K562 (cell line): ENCODE results near the gene ZKSCAN5. TPM values are rescaled to one million over a fixed set of nuclear protein-coding genes. Genes with fewer than 3 reads are reported as not detected.

Source experiments
- BCOR ChIP-seq: fragments of 450-650 bp; IDR thresholded peaks from 2 replicates; pipeline ENCODE4 v1.6.1; 2016
- CBX1 ChIP-seq: sonication (generic); IDR thresholded peaks from 2 replicates; pipeline ENCODE4 v1.6.1; 2016; ENCODE audit warnings: antibody characterized with exemption, low read depth, mild to moderate bottlenecking
- DEAF1 ChIP-seq: fragments of 450-650 bp; formaldehyde crosslinking; IDR thresholded peaks from 2 replicates; pipeline ENCODE4 v1.4.0; 2020; ENCODE audit warnings: mild to moderate bottlenecking, moderate library complexity
- MYC ChIP-seq, 2 experiments: fragments of 250-450 bp in 1 of 2; sonication (Bioruptor Pico) in 1 of 2; IDR thresholded peaks; 2 replicates each; pipeline versions ENCODE4 v1.5.1 to v1.6.1; 2012 to 2021; ENCODE audit warnings: low read depth in 2 of 2, borderline replicate concordance in 1 of 2, improper control_type of control experiment in 1 of 2, low read length in 1 of 2, mild to moderate bottlenecking in 1 of 2, moderate library complexity in 1 of 2
- RAD21 ChIP-seq, 2 experiments: fragments of 250-450 bp in 1 of 2; fragments of 450-650 bp in 1 of 2; sonication (Bioruptor Pico) in 1 of 2; formaldehyde crosslinking in 1 of 2; IDR thresholded peaks in 1 of 2; conservative IDR thresholded peaks in 1 of 2; 2 replicates each; pipeline versions ENCODE4 v1.4.0 to v1.8.0; 2020 to 2022; ENCODE audit warnings: mild to moderate bottlenecking in 2 of 2, moderate library complexity in 1 of 2
- REST ChIP-seq, 2 experiments: fragments of 450-650 bp; formaldehyde crosslinking in 1 of 2; IDR thresholded peaks; 2 replicates each; pipeline versions ENCODE4 v1.4.0 to v1.6.1; 2014 to 2020; ENCODE audit warnings: mild to moderate bottlenecking in 2 of 2, borderline replicate concordance in 1 of 2, low read depth in 1 of 2
- SFPQ ChIP-seq: fragments of 200-400 bp; formaldehyde crosslinking; IDR thresholded peaks from 2 replicates; pipeline ENCODE4 v1.6.1; 2017; ENCODE audit warnings: mild to moderate bottlenecking, low read depth, low read length, moderate library complexity
- STAT5B ChIP-seq: fragments of 250-450 bp; sonication (Bioruptor Pico); IDR thresholded peaks from 2 replicates; pipeline ENCODE4 v1.8.0; 2021; ENCODE audit warnings: mild to moderate bottlenecking, inconsistent platforms
- TCF7 ChIP-seq: sonication (generic); IDR thresholded peaks from 2 replicates; pipeline ENCODE4 v1.6.1; 2016; ENCODE audit warnings: antibody characterized with exemption, borderline replicate concordance
- ZNF121 ChIP-seq: sonication (generic); formaldehyde crosslinking; conservative IDR thresholded peaks from 2 replicates; pipeline ENCODE4 v1.8.0; 2022; ENCODE audit warnings: missing genetic modification reagents
- ZNF274 ChIP-seq: IDR thresholded peaks from 2 replicates; pipeline ENCODE4 v1.6.1; 2011; ENCODE audit warnings: low read depth, mild to moderate bottlenecking, low read length, moderate library complexity, borderline replicate concordance
- ZNF551 ChIP-seq: fragments of 250-450 bp; sonication (Bioruptor Pico); IDR thresholded peaks from 2 replicates; pipeline ENCODE4 v1.5.0; 2021; ENCODE audit warnings: mild to moderate bottlenecking, moderate library complexity
- ZNF584 ChIP-seq: fragments of 200-800 bp; sonication (Bioruptor generic); IDR thresholded peaks from 2 replicates; pipeline ENCODE4 v1.6.1; 2016; ENCODE audit warnings: low read depth, mild to moderate bottlenecking, missing genetic modification characterization, missing compliant biosample characterization
- ZSCAN32 ChIP-seq: fragments of 450-650 bp; formaldehyde crosslinking; IDR thresholded peaks from 2 replicates; pipeline ENCODE4 v1.4.0; 2020; ENCODE audit warnings: mild to moderate bottlenecking, moderate library complexity
- polyA plus RNA-seq, 8 experiments: library from polyadenylated mRNA; depleted of rRNA in 4 of 8; stranded (reverse) in 5 of 8; unstranded in 3 of 8; fragments of >200 nt; fragmentation: Nextera tagmentation in 2 of 8; fragmentation: Illumina TruSeq in 1 of 8; extraction: Ambion mirVana in 2 of 8; extraction: Trizol in 1 of 8; gene quantifications; 2 replicates each; pipeline versions ENCODE4 v1.2.1 to v1.2.3, GENCODE V29; 2011 to 2014; ENCODE audit warnings: inconsistent platforms in 1 of 8, missing spikeins in 1 of 8
- total RNA-seq, 7 experiments: library from RNA; depleted of rRNA in 6 of 7; stranded (reverse); fragments of >200 nt in 6 of 7; fragmentation: Illumina TruSeq in 2 of 7; extraction: Trizol in 2 of 7; gene quantifications; 2 replicates each; pipeline versions ENCODE4 v1.2.1 to v1.2.3, GENCODE V29; 2011 to 2021; ENCODE audit warnings: low replicate concordance in 1 of 7

ZKSCAN5 gene
- total and polyA plus RNA-seq, 9 of the 15 experiments (the other 6 are each of a cell fraction or from before 2014, with no cell fraction given), result 4.2 to 19.0 (median 15.0) TPM

- peak; percentile 49; the same call in 1 of the 2 replicates for TF ChIP-seq BCOR
- peak; percentile 8; the same call in 1 of the 2 replicates for TF ChIP-seq CBX1
- TF ChIP-seq DEAF1 (CRISPR knock-in tag), result no peak
- TF ChIP-seq RAD21 (CRISPR knock-in tag; conservative IDR thresholded peaks at IDR 0.05 in 1 of 2, IDR thresholded peaks at IDR 0.05 in 1 of 2), result no peak
- TF ChIP-seq ZNF121 (CRISPR knock-in tag), result no peak
- TF ChIP-seq ZNF584 (CRISPR knock-in tag), result no peak
- TF ChIP-seq ZNF274, result no peak
- TF ChIP-seq MYC (IDR thresholded peaks at IDR 0.05; ENCODE audit: low read depth, low read length), result peak; percentile 89
- peak; percentile 55; the same call in 1 of the 2 replicates for TF ChIP-seq MYC (CRISPR knock-in tag; IDR thresholded peaks at IDR 0.05; ENCODE audit: borderline replicate concordance, low read depth)
- TF ChIP-seq ZNF551 (CRISPR knock-in tag), result no peak
- TF ChIP-seq ZSCAN32 (CRISPR knock-in tag), result no peak
- TF ChIP-seq STAT5B (CRISPR knock-in tag), result no peak
- TF ChIP-seq TCF7, result no peak
- TF ChIP-seq SFPQ, result no peak
- no peak for TF ChIP-seq REST (IDR thresholded peaks at IDR 0.05; ENCODE audit: borderline replicate concordance)
- TF ChIP-seq REST (CRISPR knock-in tag; IDR thresholded peaks at IDR 0.05; ENCODE audit: low read depth), result no peak
Observed at GRCh38 chr7:99499721-99500636, 4.5 kb upstream of the ZKSCAN5 start, which contains the start of gene ZNF394 (continued).
